Fibroblast of the aortic adventitia (primary cell): Measurements from ENCODE around the gene GNG2. TPM values are rescaled to one million over a fixed set of nuclear protein-coding genes. Genes with fewer than 3 reads are reported as not detected.

Source experiments
- DNase-seq: peaks from one replicate; pipeline ENCODE4 v3.0.0-alpha.2; 2010; ENCODE audit warnings: low read depth
- H3K4me3 ChIP-seq: 2 replicates; pipeline ENCODE4 v1.5.1; 2011; ENCODE audit warnings: low read depth, mild to moderate bottlenecking, control low read depth, low read length, moderate library complexity
- CTCF ChIP-seq: IDR thresholded peaks from 2 replicates; pipeline ENCODE4 v1.5.1; 2011; ENCODE audit warnings: mild to moderate bottlenecking, low read length, control low read depth, inconsistent platforms; ENCODE audit not compliant: insufficient read depth
- total RNA-seq: library from RNA; depleted of rRNA; stranded (reverse); fragments of >200 nt; gene quantifications from 2 replicates; pipeline ENCODE4 v1.2.3, GENCODE V29; 2012; ENCODE audit warnings: low replicate concordance

The GNG2 gene
- total RNA-seq, 1 donor: 15.7 TPM

GRCh38 chr14:52000696-52001095 is 140.3 kb downstream of the GNG2 start:
- H3K4me3 ChIP-seq: no peak overlapping the region
- TF ChIP-seq CTCF: no peak
- DNase-seq: no peak

- H3K4me3 ChIP-seq: no peak overlapping the region
- TF ChIP-seq CTCF: no peak
- DNase-seq: no peak
Measured at GRCh38 chr14:52002542-52002941, 142.1 kb downstream of the GNG2 start.

GRCh38 chr14:52003324-52003723 is 142.9 kb downstream of the GNG2 start:
- peak; percentile 58 for DNase-seq
- TF ChIP-seq CTCF: no peak
- no peak overlapping the region for H3K4me3 ChIP-seq

GRCh38 chr14:52005625-52006024 is 145.2 kb downstream of the GNG2 start:
- no peak overlapping the region for H3K4me3 ChIP-seq
- DNase-seq: no peak
- no peak for TF ChIP-seq CTCF

- TF ChIP-seq CTCF: no peak
- no peak overlapping the region for H3K4me3 ChIP-seq
- no peak for DNase-seq
Measured at GRCh38 chr14:52006361-52006760, 145.9 kb downstream of the GNG2 start.

GRCh38 chr14:52007211-52007610 is 146.8 kb downstream of the GNG2 start:
- DNase-seq: no peak
- TF ChIP-seq CTCF: no peak
- no peak overlapping the region for H3K4me3 ChIP-seq

GRCh38 chr14:52007637-52008036 is 147.2 kb downstream of the GNG2 start:
- H3K4me3 ChIP-seq: no peak overlapping the region

More at GRCh38 chr14:52007637-52008036, 147.2 kb downstream of the GNG2 start:
- no peak for DNase-seq
- no peak for TF ChIP-seq CTCF
